K562 (cell line): ENCODE results near the gene CPSF4L. TPM values are rescaled to one million over a fixed set of nuclear protein-coding genes. Genes with fewer than 3 reads are reported as not detected.

Experiments
- ATAC-seq: fragments of 200-7000 bp; cut with Tn5 transposase; 3 replicates; pipeline ENCODE4 v1.9.1; 2020; ENCODE audit warnings: moderate library complexity
- BruUV-seq: library from RNA; stranded (reverse); fragments of 400-500 nt; replicated peaks from 2 replicates; lab custom pipeline; 2021; lab: Mats Ljungman, UMichigan
- CTCF ChIA-PET: fragments of 300-600 bp; formaldehyde crosslinking; extraction: SDS; loops from one replicate; lab custom pipeline; 2021; ENCODE audit warnings: low intra/inter-chr PET ratio; lab: Yijun Ruan, JAX
- POLR2A ChIA-PET: fragments of 300-600, 350-650 bp; sonication (Branson Sonifier 250); formaldehyde crosslinking; extraction: SDS; loops from one replicate; lab custom pipeline; 2021; ENCODE audit warnings: antibody characterized with exemption, inconsistent platforms; lab: Yijun Ruan, JAX
- DNase-seq, 4 experiments: peaks; one replicate each; pipeline versions ENCODE4 v3.0.0 to v3.0.0-alpha.2; 2011 to 2018; ENCODE audit warnings: low spot score in 3 of 4, mixed read lengths in 3 of 4; ENCODE audit errors: extremely low read depth in 1 of 4
- FAIRE-seq: peaks from 2 replicates; lab custom pipeline; 2011; peaks lifted over from hg19 to GRCh38; lab: Jason Lieb, UNC
- H2AFZ ChIP-seq: 2 replicates; pipeline ENCODE4 v1.6.0; 2011; ENCODE audit warnings: low read depth, low read length, control low read depth, inconsistent platforms
- H3K27ac ChIP-seq: fragments of 200-600 bp; 3 replicates; pipeline ENCODE4 v1.8.0; 2011; ENCODE audit warnings: low read depth, mild to moderate bottlenecking, control low read depth, inconsistent platforms, low read length, moderate library complexity, mixed read lengths; ENCODE audit errors: extremely low read depth
- H3K27me3 ChIP-seq, 2 experiments: fragments of 300-600 bp in 1 of 2; 2 replicates in 1 of 2; 3 replicates in 1 of 2; pipeline versions ENCODE4 v1.6.0 to v1.8.0; 2011; ENCODE audit warnings: inconsistent platforms in 2 of 2, low read length in 2 of 2, mild to moderate bottlenecking in 1 of 2, mixed read lengths in 1 of 2, moderate library complexity in 1 of 2; ENCODE audit not compliant: control insufficient read depth in 2 of 2, insufficient read depth in 2 of 2
- H3K36me3 ChIP-seq: fragments of 300-600 bp; 3 replicates; pipeline ENCODE4 v1.8.0; 2011; ENCODE audit warnings: mild to moderate bottlenecking, low read length, inconsistent platforms; ENCODE audit not compliant: control insufficient read depth, insufficient read depth
- H3K4me1 ChIP-seq, 2 experiments: fragments of 200-600 bp in 1 of 2; replicated peaks in 1 of 2; 2 replicates in 1 of 2; 3 replicates in 1 of 2; pipeline versions ENCODE4 v1.5.1 to v1.8.0; 2011; ENCODE audit warnings: inconsistent platforms in 2 of 2, low read length in 2 of 2, mild to moderate bottlenecking in 1 of 2, mixed read lengths in 1 of 2, moderate library complexity in 1 of 2; ENCODE audit not compliant: control insufficient read depth in 2 of 2, insufficient read depth in 2 of 2
- H3K4me2 ChIP-seq: 2 replicates; pipeline ENCODE4 v1.6.1; 2011; ENCODE audit warnings: low read length, control low read depth, inconsistent platforms, mixed read lengths; ENCODE audit not compliant: insufficient read depth
- H3K4me3 ChIP-seq: fragments of 200-600 bp; sonication (generic), shearing (Covaris generic); 2 replicates; pipeline ENCODE4 v1.5.1; 2016; ENCODE audit warnings: control low read depth, inconsistent platforms
- H3K79me2 ChIP-seq: fragments of 200-600 bp; 3 replicates; pipeline ENCODE4 v1.8.0; 2011; ENCODE audit warnings: low read length, inconsistent platforms; ENCODE audit not compliant: control insufficient read depth, insufficient read depth
- H3K9ac ChIP-seq, 2 experiments: 2 replicates each; pipeline versions ENCODE4 v1.6.0 to v1.6.1; 2011; ENCODE audit warnings: low read depth in 2 of 2, low read length in 2 of 2, control low read depth in 1 of 2, inconsistent platforms in 1 of 2, mild to moderate bottlenecking in 1 of 2, mixed read lengths in 1 of 2; ENCODE audit not compliant: insufficient read depth in 1 of 2
- H3K9me1 ChIP-seq: one replicate; pipeline ENCODE4 v1.6.0; 2011; ENCODE audit warnings: inconsistent platforms, mild to moderate bottlenecking, low read length, moderate library complexity; ENCODE audit not compliant: control insufficient read depth, insufficient read depth
- H3K9me3 ChIP-seq: replicated peaks from 2 replicates; pipeline ENCODE4 v1.5.1; 2011; ENCODE audit warnings: low read depth, low read length, inconsistent platforms; ENCODE audit not compliant: control insufficient read depth, insufficient read depth
- H4K20me1 ChIP-seq: replicated peaks from 2 replicates; pipeline ENCODE4 v1.6.1; 2011; ENCODE audit warnings: low read length, inconsistent platforms, mixed read lengths; ENCODE audit not compliant: control insufficient read depth, insufficient read depth
- AFF1 ChIP-seq, 2 experiments: fragments of 450-650 bp; IDR thresholded peaks; 2 replicates each; pipeline ENCODE4 v1.6.1; 2018; ENCODE audit warnings: mild to moderate bottlenecking in 2 of 2, low read depth in 1 of 2; ENCODE audit not compliant: partially characterized antibody in 2 of 2
- PHB ChIP-seq: fragments of 250-450 bp; sonication (Bioruptor Pico); IDR thresholded peaks from 2 replicates; pipeline ENCODE4 v1.5.0; 2021
- WGBS: fragments of 100-300 bp; shearing (Covaris generic); methylation state at CpG from one replicate; pipeline ENCODE4 v1.1.6; 2016; ENCODE audit warnings: low coverage, mixed read lengths; ENCODE audit not compliant: insufficient coverage; ENCODE audit errors: missing lambda C conversion rate; 5-methylcytosine and 5-hydroxymethylcytosine counted together
- in situ Hi-C: fragments of 300-500 bp; cut with MboI; formaldehyde crosslinking; loops from 4 replicates; pipeline ENCODE4 v1.15.0; 2018; ENCODE audit warnings: inconsistent platforms, mixed read lengths
- intact Hi-C: fragments of 100-400 bp; cut with micrococcal nuclease; formaldehyde crosslinking; loops from 2 replicates; pipeline ENCODE4 v1.14.2; 2022
- polyA plus RNA-seq, 8 experiments: library from polyadenylated mRNA; depleted of rRNA in 4 of 8; stranded (reverse) in 5 of 8; unstranded in 3 of 8; fragments of >200 nt; fragmentation: Nextera tagmentation in 2 of 8; fragmentation: Illumina TruSeq in 1 of 8; extraction: Ambion mirVana in 2 of 8; extraction: Trizol in 1 of 8; gene quantifications; 2 replicates each; pipeline versions ENCODE4 v1.2.1 to v1.2.3, GENCODE V29; 2011 to 2014; ENCODE audit warnings: inconsistent platforms in 1 of 8, missing spikeins in 1 of 8
- total RNA-seq, 7 experiments: library from RNA; depleted of rRNA in 6 of 7; stranded (reverse); fragments of >200 nt in 6 of 7; fragmentation: Illumina TruSeq in 2 of 7; extraction: Trizol in 2 of 7; gene quantifications; 2 replicates each; pipeline versions ENCODE4 v1.2.1 to v1.2.3, GENCODE V29; 2011 to 2021; ENCODE audit warnings: low replicate concordance in 1 of 7

CPSF4L gene
- total and polyA plus RNA-seq, 9 of the 15 experiments (the other 6 are each of a cell fraction or from before 2014, with no cell fraction given) = not detected

- FAIRE-seq (peak; percentile 62), DNase-seq (no peak), ATAC-seq (no peak)
- Histone ChIP-seq H3K27me3 (no peaks in the 10 kb centered on the region), H3K4me3 (no peak overlapping the region), H2AFZ (no peak overlapping the region), H3K4me2 (no peak overlapping the region), H4K20me1 (peaks cover 11% of the 10 kb centered on the region; the same call in 1 of the 2 replicates), H3K4me1 (peaks cover 5 to 8% of the 10 kb centered on the region in 2 experiments; a peak in 3 of 5 replicates), H3K9ac (no peak overlapping the region), H3K9me3 (no peaks in the 10 kb centered on the region), H3K36me3 (peaks cover 42% of the 10 kb centered on the region), H3K79me2 (peaks cover 35% of the 10 kb centered on the region), H3K9me1 (no peaks in the 10 kb centered on the region), H3K27ac (no peak overlapping the region)
- ChIA-PET CTCF (no interaction called here), POLR2A (interaction anchor here (0.5 to 2.2 kb wide), 6 partner anchors 11 to 397 kb away, joined by 3 to 8 read pairs (median 3); a partner anchor contains a TSS)
- BruUV-seq = no TSS peak
- intact Hi-C loops = no loop called here
- in situ Hi-C loops = no loop called here
- no peak for TF ChIP-seq AFF1 (IDR thresholded peaks at IDR 0.05; ENCODE audit: low read depth in 1 of 2, partially characterized antibody in 2 of 2)
- no peak for TF ChIP-seq PHB (CRISPR knock-in tag)
- WGBS = 60% methylated on average over 4 of the region's 4 CpGs
These were observed 46.8 kb downstream of the CPSF4L start for GRCh38 chr17:73214851-73215250.
